ENCODE results near the gene FEM1B.

FEM1B gene

GRCh38 chr15:68285259-68285980, 7.9 kb downstream of the FEM1B start:
- DNase-seq (ENCODE audit: low spot score) = no peak

DNA sequence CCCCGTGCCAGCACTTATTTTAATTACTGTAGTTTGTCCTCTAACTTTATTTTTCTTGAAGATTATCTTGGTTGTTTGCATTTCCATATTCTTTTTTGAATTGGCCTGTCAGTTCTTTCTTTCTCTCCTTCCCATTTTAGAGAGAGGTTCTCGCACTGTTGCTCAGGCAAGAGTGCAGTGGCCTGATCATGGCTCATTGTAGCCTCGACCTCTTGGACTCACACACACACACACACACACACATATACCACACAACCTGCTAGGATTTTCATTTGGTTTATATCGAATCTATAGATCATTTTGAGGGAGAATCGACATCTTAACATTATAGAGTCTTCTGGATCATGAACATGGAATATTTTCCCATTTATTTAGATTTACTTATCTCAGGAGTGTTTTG, 8.7 kb downstream of the FEM1B start:
- no peak for DNase-seq (ENCODE audit: low spot score)

- no peak for DNase-seq (ENCODE audit: low spot score)
These were observed 11.5 kb downstream of the FEM1B start for GRCh38 chr15:68289057-68289456.

DNA sequence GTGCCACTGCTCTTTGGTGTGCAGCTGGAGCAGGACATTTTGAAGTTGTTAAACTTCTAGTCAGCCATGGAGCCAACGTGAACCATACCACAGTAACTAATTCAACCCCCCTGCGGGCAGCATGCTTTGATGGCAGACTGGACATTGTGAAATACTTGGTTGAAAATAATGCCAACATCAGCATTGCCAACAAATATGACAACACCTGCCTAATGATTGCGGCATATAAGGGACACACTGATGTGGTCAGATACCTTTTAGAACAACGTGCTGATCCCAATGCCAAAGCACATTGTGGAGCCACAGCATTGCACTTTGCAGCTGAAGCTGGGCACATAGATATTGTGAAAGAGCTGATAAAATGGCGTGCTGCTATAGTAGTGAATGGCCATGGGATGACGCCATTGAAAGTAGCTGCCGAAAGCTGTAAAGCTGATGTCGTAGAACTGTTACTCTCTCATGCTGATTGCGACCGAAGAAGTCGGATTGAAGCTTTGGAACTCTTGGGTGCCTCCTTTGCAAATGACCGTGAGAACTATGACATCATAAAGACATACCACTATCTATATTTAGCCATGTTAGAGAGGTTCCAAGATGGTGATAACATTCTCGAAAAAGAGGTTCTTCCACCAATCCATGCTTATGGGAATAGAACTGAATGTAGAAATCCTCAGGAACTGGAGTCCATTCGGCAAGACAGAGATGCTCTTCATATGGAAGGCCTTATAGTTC, 12.2 kb downstream of the FEM1B start:
- DNase-seq (ENCODE audit: low spot score) = no peak

GRCh38 chr15:68290715-68291114, 13.2 kb downstream of the FEM1B start:
- no peak for DNase-seq (ENCODE audit: low spot score)

DNA sequence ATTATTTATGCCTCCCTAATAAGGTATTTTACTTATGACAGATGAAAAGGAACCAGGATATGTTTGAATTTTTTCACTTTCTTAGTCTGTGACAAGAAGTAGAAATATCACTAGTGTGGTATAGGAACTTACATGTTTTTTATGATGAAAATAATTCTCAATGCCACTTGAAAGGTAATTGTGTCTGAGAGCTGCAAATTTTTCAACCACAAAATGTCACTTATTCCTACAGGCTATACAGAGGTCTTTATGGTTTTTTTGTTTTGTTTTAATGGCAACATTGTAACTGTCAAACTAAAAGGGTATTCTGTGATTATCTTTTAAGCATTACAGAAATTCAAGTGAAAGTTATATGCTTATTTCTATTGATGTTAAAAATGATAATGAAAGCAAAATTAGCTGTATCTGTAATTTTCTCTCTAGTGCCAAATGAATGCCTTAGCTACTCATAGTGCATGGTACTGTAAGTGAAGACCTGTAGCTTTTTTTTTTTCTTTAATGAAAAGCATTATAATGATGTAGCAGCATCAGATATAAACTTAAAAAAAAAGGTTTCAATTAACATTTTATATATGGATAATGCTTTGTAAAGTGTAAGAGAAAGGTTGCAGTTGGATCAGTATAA, 14.7 kb downstream of the FEM1B start:
- no peak for DNase-seq (ENCODE audit: low spot score)

DNA sequence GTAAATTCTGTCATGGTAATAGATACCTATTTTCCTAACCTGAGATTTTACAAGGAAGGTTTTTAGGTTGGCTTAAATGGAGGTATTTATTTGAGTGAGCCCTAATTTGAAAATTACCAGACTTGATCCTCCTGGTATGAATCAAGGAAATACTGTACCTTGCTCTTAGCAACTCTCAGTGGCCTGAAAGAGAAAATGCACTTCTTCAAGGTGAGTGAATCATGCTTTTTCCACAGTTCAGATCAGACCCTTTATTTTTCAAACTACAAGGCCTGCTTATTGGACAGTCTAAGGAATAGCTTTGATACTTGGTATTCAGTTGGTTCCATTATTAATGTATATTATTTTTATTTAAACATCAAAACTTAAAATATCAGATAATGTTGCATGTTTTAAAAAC, 15.4 kb downstream of the FEM1B start:
- no peak for DNase-seq (ENCODE audit: low spot score)

DNA sequence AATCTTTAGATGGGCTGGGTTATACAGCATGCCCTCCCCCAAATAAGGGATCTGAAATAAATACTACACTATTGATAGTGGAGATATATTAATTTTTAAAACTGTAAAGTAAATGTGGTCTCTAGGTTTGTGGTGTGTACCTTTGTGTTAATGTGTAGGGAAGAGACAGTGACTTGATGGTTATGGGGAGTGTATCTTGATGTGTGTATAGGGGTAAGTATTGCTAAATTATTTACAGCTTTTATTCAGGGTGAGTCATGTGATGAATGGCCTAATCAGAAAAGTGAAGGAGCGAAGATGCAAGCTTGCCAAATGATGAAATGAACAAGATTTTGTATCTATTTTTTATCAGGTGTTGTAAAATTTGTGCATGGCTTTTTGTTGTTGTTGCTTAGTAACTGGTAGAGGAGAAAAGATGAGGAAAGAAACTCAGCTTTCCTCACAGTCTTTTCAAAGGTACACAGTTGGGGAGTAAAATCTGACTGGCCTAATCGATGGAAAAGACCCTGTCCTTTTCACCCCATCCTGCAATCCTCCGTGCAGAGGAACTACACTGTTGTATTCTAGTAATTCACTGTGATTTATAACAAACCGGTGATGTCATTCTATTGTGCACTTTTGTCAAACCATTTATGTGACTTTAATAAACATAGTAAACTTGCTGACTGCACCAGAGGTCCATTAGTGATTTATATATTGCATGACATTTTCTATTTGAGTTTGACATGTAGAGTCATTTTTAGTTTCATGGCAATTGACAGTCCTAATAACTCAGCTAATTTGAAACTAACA, 17.7 kb downstream of the FEM1B start:
- DNase-seq (ENCODE audit: low spot score) = no peak

GRCh38 chr15:68298336-68298735, 20.8 kb downstream of the FEM1B start:
- DNase-seq (ENCODE audit: low spot score) = no peak

DNA sequence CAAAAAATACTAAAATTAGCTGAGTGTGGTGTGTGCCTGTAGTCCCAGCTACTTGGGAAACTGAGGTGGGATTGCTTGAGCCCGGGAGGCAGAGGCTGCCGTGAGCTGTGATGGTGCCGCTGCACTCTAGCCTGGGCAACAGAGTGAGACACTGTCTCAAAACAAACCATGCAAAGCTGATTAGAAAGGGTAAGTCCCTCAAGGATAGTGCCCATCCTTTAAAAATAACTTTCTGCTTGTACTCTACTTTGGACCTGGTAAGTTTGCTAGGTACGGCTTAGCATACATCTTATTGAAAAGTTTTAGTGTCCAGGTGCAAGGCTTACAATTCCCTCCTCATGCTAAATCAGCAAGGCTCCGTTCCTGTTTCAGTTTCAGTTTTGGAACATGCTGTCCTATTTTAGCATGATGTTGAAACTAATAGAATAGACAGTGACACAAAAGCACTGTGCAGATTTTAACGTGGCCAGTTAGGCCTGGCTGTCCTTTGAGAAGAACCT, 21.4 kb downstream of the FEM1B start:
- peak; percentile 80 for DNase-seq (ENCODE audit: low spot score)

DNA sequence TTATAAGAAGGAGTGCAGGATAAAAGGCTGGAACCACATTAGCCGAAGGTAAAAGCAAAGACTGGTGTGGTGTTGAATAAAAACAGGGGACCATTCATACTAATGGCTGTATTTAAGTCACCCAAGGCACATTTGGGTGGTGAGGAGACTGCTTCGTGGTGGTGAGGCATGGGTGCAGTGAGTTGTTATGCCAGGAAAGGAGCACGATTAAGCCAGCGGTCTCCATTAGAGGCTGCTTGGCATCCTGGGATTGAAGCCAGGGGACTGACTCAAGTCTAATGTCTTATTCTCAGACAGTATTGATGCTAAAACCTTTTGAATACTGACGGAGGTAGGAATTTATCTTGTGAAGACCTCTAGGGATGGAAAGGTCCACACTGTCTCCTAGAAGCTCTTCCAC, 21.9 kb downstream of the FEM1B start:
- DNase-seq (ENCODE audit: low spot score) = no peak

DNA sequence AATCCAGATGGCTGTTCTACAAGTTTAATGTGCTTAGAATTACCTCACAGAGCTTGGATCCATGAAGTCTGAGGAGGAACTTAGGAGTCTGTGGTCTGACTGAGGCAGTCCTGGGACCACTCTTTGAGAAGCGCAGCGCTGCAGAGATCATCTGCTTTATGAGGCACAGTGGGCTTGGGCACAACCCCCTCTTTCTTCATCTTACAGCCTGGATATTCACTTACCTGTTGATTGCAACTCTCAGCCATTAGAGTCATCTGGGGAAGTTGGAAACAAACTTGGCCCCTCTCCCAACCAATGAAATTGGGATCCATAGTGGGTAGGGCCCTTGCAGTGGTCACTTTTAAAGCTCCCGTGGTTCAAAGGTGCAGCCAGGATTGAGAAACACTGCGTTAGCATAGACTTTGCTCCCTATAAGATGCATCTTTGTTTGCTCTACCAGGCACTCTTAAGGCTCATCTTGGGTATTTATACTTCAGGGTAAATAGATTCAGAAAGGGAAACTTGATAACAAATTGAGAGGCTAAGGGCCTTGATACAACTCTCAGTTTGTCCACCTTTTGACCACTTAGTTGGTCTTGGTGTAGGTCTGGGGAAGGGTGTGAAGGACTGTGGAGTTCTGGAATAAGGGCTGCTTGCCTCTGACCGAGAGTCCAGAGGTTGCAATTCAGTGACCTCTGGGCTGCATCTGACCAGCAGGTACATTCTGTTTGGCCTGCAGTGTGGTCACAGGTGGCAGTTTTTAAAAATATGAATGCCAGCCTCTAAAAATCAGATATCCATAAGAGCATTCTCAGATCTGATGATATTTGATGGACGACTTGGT, 22.8 kb downstream of the FEM1B start:
- no peak for DNase-seq (ENCODE audit: low spot score)

DNA sequence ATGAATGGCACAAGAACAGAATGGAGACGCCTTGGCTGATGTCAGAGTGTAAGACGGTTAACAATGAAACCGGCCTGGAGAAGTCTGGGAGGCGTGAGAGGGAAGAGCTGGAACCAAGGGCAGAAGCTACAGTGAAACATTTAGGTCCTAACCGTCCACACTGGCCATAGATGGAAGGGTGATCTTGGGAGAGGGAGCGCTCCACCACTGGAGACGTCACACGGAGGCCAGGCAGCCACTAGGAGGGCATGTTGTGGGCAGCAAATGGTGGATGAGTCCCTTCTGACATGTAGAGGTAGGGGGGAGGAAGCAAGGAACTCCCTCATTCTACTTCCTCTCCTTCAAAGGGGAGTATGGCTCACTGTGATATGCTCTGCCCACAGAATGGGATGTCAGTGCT, 23.8 kb downstream of the FEM1B start:
- no peak for DNase-seq (ENCODE audit: low spot score)

DNA sequence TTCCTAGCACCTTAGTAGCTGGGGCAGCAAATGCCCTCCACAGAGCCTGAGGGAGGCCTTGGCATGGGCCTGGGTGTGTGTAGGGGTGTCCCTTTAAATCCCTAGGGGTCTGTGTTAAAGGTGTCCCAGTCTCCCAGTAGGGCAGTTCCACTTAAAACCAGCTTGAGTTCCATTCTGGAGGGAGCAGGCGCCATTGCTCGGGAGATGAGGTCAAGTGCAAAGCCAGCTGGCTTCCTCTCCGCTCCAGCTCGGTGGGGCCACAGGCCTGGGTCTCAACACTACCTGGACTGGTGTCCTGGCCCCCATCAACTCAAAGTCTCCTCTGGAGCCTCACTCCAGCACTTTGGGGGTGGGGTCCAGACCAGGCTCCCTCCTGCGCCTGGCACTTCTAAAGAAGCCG, 25.2 kb downstream of the FEM1B start:
- DNase-seq (ENCODE audit: low spot score) = no peak

DNA sequence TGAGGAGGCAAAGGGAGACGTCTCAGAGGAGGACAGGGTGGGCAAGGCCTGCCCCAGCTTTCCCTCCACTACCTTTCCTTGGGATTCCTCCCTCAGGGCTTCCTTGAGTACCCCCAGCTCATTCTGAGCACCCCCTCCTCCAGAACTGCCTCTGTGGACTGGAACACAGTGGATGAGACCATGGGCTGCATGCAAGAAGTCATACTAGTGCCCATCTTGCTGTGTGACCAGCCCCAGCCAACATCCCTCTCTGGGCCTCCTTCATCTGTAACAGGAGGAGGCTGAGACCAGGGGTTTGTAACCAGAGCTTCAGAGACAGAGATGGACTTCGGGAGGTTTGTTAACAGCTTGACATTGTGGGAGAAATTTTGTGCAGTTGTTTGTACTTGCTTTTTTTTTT, 25.6 kb downstream of the FEM1B start:
- DNase-seq (ENCODE audit: low spot score) = no peak

DNA sequence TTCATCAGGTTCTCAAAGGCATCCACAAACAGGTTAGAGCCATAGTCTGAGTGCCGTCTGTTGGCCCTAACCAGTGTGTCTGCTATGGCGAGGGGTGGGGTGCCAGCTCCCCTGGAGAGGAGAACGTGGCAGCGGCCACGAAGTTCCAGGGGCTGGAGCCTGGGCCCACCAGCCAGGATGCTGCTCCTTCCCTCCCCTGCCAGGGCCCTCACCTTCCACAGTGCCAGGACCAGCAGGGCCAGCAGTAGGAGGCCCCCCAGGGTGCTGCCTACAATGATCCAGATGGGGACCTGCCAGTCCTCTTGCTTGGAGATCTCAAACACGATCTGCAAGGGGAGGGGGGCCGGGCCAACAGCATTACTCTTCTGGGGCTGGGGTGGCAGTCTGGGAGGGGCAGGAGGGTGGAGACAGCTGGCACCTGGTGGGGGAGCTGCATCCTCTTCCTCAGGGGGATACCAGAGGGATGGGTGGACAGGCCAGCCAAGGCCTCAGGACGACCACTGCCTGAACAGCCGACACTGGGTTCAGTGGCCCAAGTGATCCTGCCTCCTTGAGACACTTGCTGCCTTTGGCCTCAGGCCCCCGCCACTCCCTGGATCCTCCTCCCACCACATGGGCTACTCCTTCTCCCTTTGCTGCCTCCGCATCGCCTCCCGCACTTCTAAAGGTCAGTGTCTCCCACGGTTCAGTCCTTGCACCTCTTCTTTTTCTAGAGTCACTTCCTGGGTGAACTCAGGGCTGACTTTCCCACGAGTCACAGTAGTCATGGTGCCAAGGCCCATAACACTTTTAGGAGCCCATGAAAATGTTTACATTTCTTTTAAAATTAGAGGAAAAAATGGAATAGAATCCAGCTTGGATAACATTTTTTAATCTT, 26.3 kb downstream of the FEM1B start:
- no peak for DNase-seq (ENCODE audit: low spot score)

DNA sequence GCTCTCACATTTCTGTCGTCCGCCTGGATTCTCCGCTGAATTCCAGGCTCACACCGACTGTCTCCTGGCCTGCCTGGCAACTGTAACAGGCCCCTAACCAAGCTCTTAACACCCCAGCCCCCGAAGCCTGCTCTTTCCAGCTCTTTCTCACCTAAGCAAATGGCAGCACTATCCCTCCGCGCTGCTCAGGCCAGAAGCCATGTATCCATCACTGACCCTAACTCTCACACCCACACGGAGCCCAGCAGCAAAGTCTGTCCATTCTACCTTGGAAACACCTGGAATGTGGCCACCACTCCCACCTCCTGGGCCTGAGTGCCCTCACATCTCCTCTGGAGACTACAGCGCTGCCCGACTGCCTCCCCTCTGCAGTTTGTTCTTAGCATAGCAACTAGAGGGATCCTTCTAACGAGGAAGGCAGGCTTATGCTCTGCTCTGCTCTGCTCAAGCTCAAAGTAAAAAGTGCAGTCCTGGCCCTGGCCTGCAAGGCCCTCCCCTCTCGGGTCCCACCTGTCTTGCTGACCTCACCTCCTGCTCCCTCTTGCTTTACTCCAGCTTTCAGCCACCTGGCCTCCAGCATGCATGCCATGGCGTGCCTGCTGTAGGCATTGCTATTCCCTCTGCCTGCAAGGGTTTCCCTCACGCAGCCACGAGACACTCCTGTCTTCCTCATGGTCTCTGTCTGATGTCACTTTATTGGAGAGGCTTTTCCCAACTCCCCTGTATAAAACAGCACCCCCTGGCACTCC, 27.2 kb downstream of the FEM1B start:
- DNase-seq (ENCODE audit: low spot score) = no peak

- DNase-seq (ENCODE audit: low spot score) = no peak
These were observed 27.9 kb downstream of the FEM1B start for GRCh38 chr15:68305420-68305871.

GRCh38 chr15:68307131-68307928, 29.8 kb downstream of the FEM1B start:
- no peak for DNase-seq (ENCODE audit: low spot score)

Data from pons (tissue), 1 donor.